Right lobe of liver (tissue), 6 donors: ENCODE measurements around the gene ZP1. TPM values are rescaled to one million over a fixed set of nuclear protein-coding genes. Genes with fewer than 3 reads are reported as not detected.

Experiments used
- ATAC-seq, 4 donors: fragments of 200-7000 bp; cut with Tn5 transposase; one replicate each; pipeline ENCODE4 v1.9.1; 2020; ENCODE audit warnings: mild to moderate bottlenecking in 4 of 4, moderate library complexity in 4 of 4
- DNase-seq, 3 donors: peaks; one replicate each; pipeline ENCODE4 v3.0.0-alpha.2; 2020
- H3K27ac ChIP-seq, 3 donors: fragments of 200-600 bp; one replicate each; pipeline ENCODE4 v1.8.0; 2022
- H3K27me3 ChIP-seq, 2 donors: fragments of 200-600 bp; one replicate each; pipeline ENCODE4 v1.8.0; 2022
- H3K36me3 ChIP-seq, 4 donors: fragments of 200-600 bp; sonication (generic) in 1 of 4; one replicate each; pipeline versions ENCODE4 v1.5.1 to v1.8.0; 2017 to 2022; ENCODE audit warnings: control low read depth in 1 of 4
- H3K4me1 ChIP-seq, 4 donors: fragments of 200-600 bp; sonication (generic) in 1 of 4; one replicate each; pipeline versions ENCODE4 v1.5.1 to v1.8.0; 2017 to 2022; ENCODE audit warnings: control low read depth in 1 of 4
- H3K4me3 ChIP-seq, 3 donors: fragments of 200-600 bp; one replicate each; pipeline ENCODE4 v1.8.0; 2022
- H3K9me3 ChIP-seq, 4 donors: fragments of 200-600 bp; sonication (generic) in 1 of 4; one replicate each; pipeline versions ENCODE4 v1.5.1 to v1.8.0; 2017 to 2022; ENCODE audit warnings: control low read depth in 1 of 4
- POLR2A ChIP-seq: fragments of 450-650 bp; IDR thresholded peaks from one replicate; pipeline ENCODE4 v1.6.1; 2017; ENCODE audit warnings: antibody characterized with exemption, mild to moderate bottlenecking
- WGBS: methylation state at CpG from one replicate; pipeline ENCODE4 v1.1.6; 2018; ENCODE audit warnings: low coverage, low lambda C conversion rate; ENCODE audit not compliant: insufficient coverage; ENCODE audit errors: missing lambda C conversion rate; 5-methylcytosine and 5-hydroxymethylcytosine counted together
- intact Hi-C, 2 donors: fragments of 100-400 bp; cut with DNase I; formaldehyde crosslinking; loops; one replicate each; pipeline versions ENCODE4 v1.11.2 to v1.14.1; 2022
- total RNA-seq, 6 experiments: library from RNA; depleted of rRNA in 2 of 6; stranded (reverse); fragments of >200 nt in 2 of 6; fragmentation: NEBNext Ultra II Directional in 3 of 6; extraction: Animal tissue kit (Norgen Biotek cat#: 25700) in 3 of 6; gene quantifications; one replicate each; pipeline versions ENCODE4 v1.1.0 to v1.2.4, GENCODE V29; 2016 to 2023
- TF ChIP-seq, protein P1 (sequence below), 4 donors: fragments of 200-600 bp in 3 of 4; fragments of 450-650 bp in 1 of 4; IDR thresholded peaks; one replicate each; pipeline versions ENCODE4 v1.5.1 to v1.8.0; 2016 to 2022; ENCODE audit warnings: antibody characterized with exemption in 4 of 4, mild to moderate bottlenecking in 2 of 4
- donor health status: DM: no; HTN: yes; CAD: no.
- donor health status: DM: no; HTN: no; CAD: no.
- donor health status: DM: no; HTN: no; CAD: no.
- donor health status: DM: no; HTN: yes; CAD: no.
- donor health status: DM: no; HTN: yes; CAD: no.

The ZP1 gene
- total RNA-seq, 6 experiments from 2014 or later: not detected

DNA sequence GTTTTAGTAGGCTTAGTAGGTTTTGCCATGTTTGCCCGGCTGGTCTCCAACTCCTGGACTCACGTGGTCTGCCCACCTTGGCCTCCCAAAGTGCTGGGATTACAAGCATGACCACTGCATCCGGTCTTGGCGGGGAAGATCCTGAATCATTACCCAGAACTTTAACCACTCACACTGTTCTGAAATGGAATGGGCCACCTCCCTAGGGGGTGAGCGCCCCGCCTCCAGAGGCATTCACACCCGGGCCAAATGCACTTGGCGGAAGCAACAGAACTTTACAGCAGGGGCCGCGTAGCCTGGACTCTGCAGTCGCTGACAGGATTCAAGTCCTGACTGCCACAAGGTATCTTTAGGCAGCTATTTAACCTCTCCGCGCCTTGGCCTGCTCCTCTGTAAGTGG is 20.1 kb upstream of the ZP1 start:
- DNase-seq: no peak
- 77% methylated on average over 7 of the region's 13 CpGs for WGBS
- H3K27me3 ChIP-seq: no peaks in the 10 kb centered on the region
- peaks cover 0 to 3% (median 0%) of the 10 kb centered on the region in 4 donors for H3K36me3 ChIP-seq
- no peak overlapping the region for H3K4me3 ChIP-seq
- H3K27ac ChIP-seq: no peak overlapping the region
- H3K4me1 ChIP-seq: peaks cover 0 to 18% (median 7%) of the 10 kb centered on the region in 4 donors
- TF ChIP-seq, protein P1, sequence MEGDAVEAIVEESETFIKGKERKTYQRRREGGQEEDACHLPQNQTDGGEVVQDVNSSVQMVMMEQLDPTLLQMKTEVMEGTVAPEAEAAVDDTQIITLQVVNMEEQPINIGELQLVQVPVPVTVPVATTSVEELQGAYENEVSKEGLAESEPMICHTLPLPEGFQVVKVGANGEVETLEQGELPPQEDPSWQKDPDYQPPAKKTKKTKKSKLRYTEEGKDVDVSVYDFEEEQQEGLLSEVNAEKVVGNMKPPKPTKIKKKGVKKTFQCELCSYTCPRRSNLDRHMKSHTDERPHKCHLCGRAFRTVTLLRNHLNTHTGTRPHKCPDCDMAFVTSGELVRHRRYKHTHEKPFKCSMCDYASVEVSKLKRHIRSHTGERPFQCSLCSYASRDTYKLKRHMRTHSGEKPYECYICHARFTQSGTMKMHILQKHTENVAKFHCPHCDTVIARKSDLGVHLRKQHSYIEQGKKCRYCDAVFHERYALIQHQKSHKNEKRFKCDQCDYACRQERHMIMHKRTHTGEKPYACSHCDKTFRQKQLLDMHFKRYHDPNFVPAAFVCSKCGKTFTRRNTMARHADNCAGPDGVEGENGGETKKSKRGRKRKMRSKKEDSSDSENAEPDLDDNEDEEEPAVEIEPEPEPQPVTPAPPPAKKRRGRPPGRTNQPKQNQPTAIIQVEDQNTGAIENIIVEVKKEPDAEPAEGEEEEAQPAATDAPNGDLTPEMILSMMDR (IDR thresholded peaks at IDR 0.05): no peak
- TF ChIP-seq POLR2A: no peak
- no peak for ATAC-seq
- no peaks in the 10 kb centered on the region for H3K9me3 ChIP-seq
- intact Hi-C loops: loop anchor here in 1 of 2 donors (5.0 kb wide), 1 partner anchor 55 kb away; no protein-coding TSS in a partner anchor

DNA sequence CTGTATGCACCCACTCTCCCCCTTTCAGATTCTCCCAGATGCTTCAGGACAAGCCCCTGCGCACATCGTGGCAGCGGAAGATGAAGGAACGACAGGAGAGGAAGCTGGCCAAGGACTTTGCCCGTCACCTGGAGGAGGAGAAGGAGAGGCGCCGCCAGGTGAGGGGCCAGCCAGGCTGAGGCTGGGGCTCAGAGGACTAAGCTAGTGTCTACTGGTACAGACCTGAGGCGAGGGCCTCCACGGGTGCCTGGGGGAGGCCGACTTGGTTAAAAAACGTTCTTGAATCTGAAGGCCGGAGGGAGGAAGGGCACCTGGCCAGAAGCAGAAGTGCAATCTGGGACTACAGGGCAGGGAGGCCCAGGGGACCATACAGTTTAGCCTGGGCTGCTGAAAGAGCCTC is 19.4 kb upstream of the ZP1 start:
- Histone ChIP-seq H3K27me3 (no peaks in the 10 kb centered on the region), H3K4me1 (peaks cover 0 to 15% (median 6%) of the 10 kb centered on the region in 4 donors), H3K27ac (no peak overlapping the region), H3K9me3 (no peaks in the 10 kb centered on the region), H3K4me3 (no peak overlapping the region), H3K36me3 (peaks cover 0 to 3% (median 0%) of the 10 kb centered on the region in 4 donors)
- no CpG with 5 or more reads among the region's 12 CpGs for WGBS
- TF ChIP-seq POLR2A: no peak
- TF ChIP-seq, protein P1 (IDR thresholded peaks at IDR 0.05): no peak
- DNase-seq: no peak
- intact Hi-C loops: loop anchor here in 1 of 2 donors (5.0 kb wide), 1 partner anchor 54 kb away; no protein-coding TSS in a partner anchor
- no peak for ATAC-seq

DNA sequence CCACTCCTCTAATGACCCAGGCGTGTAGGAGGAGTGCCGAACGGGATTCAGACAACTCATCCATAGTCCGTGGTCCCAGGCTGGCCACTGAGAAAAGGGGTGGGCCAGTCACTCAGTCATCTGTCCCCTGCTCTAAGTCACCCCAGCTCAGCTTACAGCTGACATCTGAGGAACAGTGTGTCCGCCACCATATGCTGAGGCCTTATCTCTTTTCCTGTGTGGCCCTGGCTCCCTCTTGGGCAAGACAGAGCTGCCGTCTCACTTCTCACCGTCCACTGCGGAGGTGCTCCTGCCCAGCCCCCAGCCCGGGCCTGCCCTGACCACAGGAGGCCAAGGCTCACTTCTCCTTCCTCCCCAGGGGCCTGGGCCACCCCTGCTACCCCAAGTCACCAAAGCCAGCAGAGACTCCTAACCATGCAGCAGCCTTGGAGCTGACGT is 18.6 kb upstream of the ZP1 start:
- peaks cover 0 to 3% (median 0%) of the 10 kb centered on the region in 4 donors for H3K36me3 ChIP-seq
- WGBS: 82% methylated on average over 2 of the region's 10 CpGs
- no peak overlapping the region for H3K4me3 ChIP-seq
- ATAC-seq: no peak
- H3K27me3 ChIP-seq: no peaks in the 10 kb centered on the region
- H3K27ac ChIP-seq: no peak overlapping the region
- no peak for DNase-seq
- intact Hi-C loops: loop anchor here in 1 of 2 donors (5.0 kb wide), 1 partner anchor 54 kb away; no protein-coding TSS in a partner anchor
- H3K9me3 ChIP-seq: no peaks in the 10 kb centered on the region
- no peak for TF ChIP-seq POLR2A
- TF ChIP-seq, protein P1 (IDR thresholded peaks at IDR 0.05): no peak
- H3K4me1 ChIP-seq: peaks cover 0 to 7% (median 2%) of the 10 kb centered on the region in 4 donors

DNA sequence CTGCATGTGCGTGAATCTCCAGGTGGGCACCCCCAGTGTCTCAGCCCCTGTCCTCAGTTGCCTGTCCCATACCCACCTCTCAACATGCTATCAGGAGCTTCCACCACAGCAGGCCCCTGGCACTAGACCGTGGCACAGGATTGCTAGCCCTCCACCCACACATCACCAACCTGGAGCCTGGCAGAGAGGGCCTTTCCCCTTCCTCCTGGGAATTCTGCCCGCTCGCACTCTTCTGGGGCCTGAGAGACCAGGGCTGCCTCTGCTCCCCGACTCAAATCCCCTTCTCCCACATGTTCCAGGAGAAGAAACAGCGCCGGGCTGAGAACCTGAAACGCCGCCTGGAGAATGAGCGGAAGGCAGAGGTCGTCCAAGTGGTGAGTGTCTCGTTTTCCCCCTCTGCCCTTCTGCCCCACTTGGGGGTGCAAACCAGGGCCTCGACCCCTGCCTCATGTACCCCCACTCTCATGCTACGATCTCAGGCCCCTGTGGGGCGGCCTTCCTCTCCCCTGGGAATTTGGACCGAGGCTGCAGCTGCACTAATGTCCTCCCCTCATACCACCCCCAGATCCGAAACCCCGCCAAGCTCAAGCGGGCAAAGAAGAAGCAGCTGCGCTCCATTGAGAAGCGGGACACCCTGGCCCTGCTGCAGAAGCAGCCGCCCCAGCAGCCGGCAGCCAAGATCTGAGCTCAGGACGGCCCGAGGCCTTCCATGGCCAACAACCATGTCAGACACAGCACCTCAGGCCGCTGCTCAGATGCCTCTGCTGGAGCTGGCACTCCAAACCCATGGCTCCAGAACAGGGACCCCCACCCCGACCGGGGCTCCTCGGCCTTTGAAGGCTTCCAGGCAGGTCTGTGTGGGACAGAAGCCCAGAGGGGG is 17.5 kb upstream of the ZP1 start:
- intact Hi-C loops: loop anchor here in 1 of 2 donors (5.0 kb wide), 1 partner anchor 52 kb away; no protein-coding TSS in a partner anchor

More for the DNA sequence above, 17.5 kb upstream of the ZP1 start:
- TF ChIP-seq, protein P1 (IDR thresholded peaks at IDR 0.05): no peak
- TF ChIP-seq POLR2A: no peak
- DNase-seq (no peak), ATAC-seq (no peak)
- Histone ChIP-seq H3K36me3 (peaks cover 0 to 3% (median 0%) of the 10 kb centered on the region in 4 donors), H3K9me3 (no peaks in the 10 kb centered on the region), H3K27me3 (no peaks in the 10 kb centered on the region), H3K27ac (no peak overlapping the region), H3K4me3 (no peak overlapping the region), H3K4me1 (peaks cover 0 to 5% (median 0%) of the 10 kb centered on the region in 4 donors)
- 96% methylated on average over 4 of the region's 29 CpGs for WGBS
